ENCODE measurements around the gene CACTIN.

DNA sequence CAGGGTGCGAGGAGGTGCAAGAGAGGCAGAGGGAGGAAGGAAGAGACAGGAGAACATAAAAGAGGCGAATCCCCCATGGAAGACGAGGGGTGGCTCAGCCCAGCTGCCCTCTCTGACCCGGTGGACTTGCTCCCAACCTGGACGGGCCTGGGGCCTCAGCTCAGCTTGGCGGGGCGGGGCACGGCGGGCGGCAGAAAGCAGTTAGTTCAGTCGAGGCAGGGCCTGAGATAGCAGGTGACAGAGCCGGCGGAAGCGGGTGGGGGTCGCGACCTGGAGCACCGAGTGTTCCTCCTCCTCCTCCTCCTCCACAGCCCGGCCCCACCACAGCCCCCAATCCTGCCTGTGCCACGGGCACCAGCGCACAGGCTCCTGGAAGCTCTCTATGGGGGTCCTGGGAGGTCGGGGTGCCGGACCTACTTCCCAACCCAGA is 7.0 kb upstream of the CACTIN start:
- TF ChIP-seq, protein P1, sequence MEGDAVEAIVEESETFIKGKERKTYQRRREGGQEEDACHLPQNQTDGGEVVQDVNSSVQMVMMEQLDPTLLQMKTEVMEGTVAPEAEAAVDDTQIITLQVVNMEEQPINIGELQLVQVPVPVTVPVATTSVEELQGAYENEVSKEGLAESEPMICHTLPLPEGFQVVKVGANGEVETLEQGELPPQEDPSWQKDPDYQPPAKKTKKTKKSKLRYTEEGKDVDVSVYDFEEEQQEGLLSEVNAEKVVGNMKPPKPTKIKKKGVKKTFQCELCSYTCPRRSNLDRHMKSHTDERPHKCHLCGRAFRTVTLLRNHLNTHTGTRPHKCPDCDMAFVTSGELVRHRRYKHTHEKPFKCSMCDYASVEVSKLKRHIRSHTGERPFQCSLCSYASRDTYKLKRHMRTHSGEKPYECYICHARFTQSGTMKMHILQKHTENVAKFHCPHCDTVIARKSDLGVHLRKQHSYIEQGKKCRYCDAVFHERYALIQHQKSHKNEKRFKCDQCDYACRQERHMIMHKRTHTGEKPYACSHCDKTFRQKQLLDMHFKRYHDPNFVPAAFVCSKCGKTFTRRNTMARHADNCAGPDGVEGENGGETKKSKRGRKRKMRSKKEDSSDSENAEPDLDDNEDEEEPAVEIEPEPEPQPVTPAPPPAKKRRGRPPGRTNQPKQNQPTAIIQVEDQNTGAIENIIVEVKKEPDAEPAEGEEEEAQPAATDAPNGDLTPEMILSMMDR (IDR thresholded peaks at IDR 0.05; ENCODE audit: low read length), result no peak
- no peak for TF ChIP-seq EZH2 (optimal IDR thresholded peaks at IDR 0.05; ENCODE audit: low read depth, low read length)
- TF ChIP-seq EZH2phosphoT487 (IDR thresholded peaks at IDR 0.05; ENCODE audit: low read length), result no peak
